Immature natural killer cell (primary cell): ENCODE measurements around the gene ID4. TPM values are rescaled to one million over a fixed set of nuclear protein-coding genes. Genes with fewer than 3 reads are reported as not detected.
"Not testable (repeated sequence)": the region's sequence is repeated elsewhere in the genome, so short reads cannot be mapped to it uniquely, and the experiment has no call there.

Experiments used
- DNase-seq, 3 donors: peaks; one replicate each; pipeline ENCODE4 v3.0.0; 2022; ENCODE audit warnings: mixed read lengths in 1 of 3
- H3K27ac Mint-ChIP-seq, 6 donors: one replicate each; pipeline ENCODE4 v1.8.0; 2020; ENCODE audit warnings: mixed read lengths in 6 of 6, mild to moderate bottlenecking in 5 of 6, inconsistent platforms in 4 of 6, moderate library complexity in 3 of 6
- H3K27me3 Mint-ChIP-seq, 3 donors: one replicate each; pipeline ENCODE4 v1.8.0; 2020 to 2021; ENCODE audit warnings: low read depth in 3 of 3, mild to moderate bottlenecking in 3 of 3, mixed read lengths in 3 of 3, moderate library complexity in 3 of 3, inconsistent platforms in 1 of 3
- H3K36me3 Mint-ChIP-seq, 3 donors: one replicate each; pipeline ENCODE4 v1.8.0; 2020; ENCODE audit warnings: mixed read lengths in 3 of 3, inconsistent platforms in 2 of 3, mild to moderate bottlenecking in 2 of 3
- H3K4me1 Mint-ChIP-seq, 2 donors: one replicate each; pipeline ENCODE4 v1.8.0; 2020; ENCODE audit warnings: inconsistent platforms in 2 of 2, mild to moderate bottlenecking in 2 of 2, mixed read lengths in 2 of 2, moderate library complexity in 1 of 2
- H3K4me3 Mint-ChIP-seq, 5 donors: one replicate each; pipeline ENCODE4 v1.8.0; 2020; ENCODE audit warnings: mild to moderate bottlenecking in 5 of 5, mixed read lengths in 5 of 5, inconsistent platforms in 3 of 5, moderate library complexity in 3 of 5
- H3K9me3 Mint-ChIP-seq, 6 donors: one replicate each; pipeline ENCODE4 v1.8.0; 2020; ENCODE audit warnings: mild to moderate bottlenecking in 6 of 6, mixed read lengths in 6 of 6, inconsistent platforms in 4 of 6, moderate library complexity in 3 of 6
- polyA plus RNA-seq, 3 donors: library from polyadenylated mRNA; unstranded; fragments of 300-500 nt; fragmentation: Illumina TruSeq; gene quantifications; one replicate each; pipeline ENCODE4 v1.2.3, GENCODE V29; 2021

Gene ID4
- polyA plus RNA-seq, 3 donors from 2014 or later = not detected

GRCh38 chr6:19854421-19855015, 17.3 kb downstream of the ID4 start:
- H3K27me3 Mint-ChIP-seq, H3K9me3 Mint-ChIP-seq, H3K4me3 Mint-ChIP-seq, DNase-seq, H3K36me3 Mint-ChIP-seq, H3K27ac Mint-ChIP-seq, H3K4me1 Mint-ChIP-seq: not testable (repeated sequence)

GRCh38 chr6:19855536-19855935, 18.4 kb downstream of the ID4 start:
- Mint-ChIP-seq H3K36me3 (no peaks in the 10 kb centered on the region), H3K27me3 (peaks cover 2 to 3% (median 2%) of the 10 kb centered on the region in 3 donors)

GRCh38 chr6:19857139-19857538, 20.0 kb downstream of the ID4 start:
- H3K9me3 Mint-ChIP-seq = no peaks in the 10 kb centered on the region
- H3K36me3 Mint-ChIP-seq = no peaks in the 10 kb centered on the region
- H3K27me3 Mint-ChIP-seq = peaks cover 0 to 2% (median 2%) of the 10 kb centered on the region in 3 donors

More at GRCh38 chr6:19855536-19855935, 18.4 kb downstream of the ID4 start:
- no peak for DNase-seq
- H3K27ac Mint-ChIP-seq = no peak overlapping the region
- H3K4me1 Mint-ChIP-seq = no peaks in the 10 kb centered on the region
- no peaks in the 10 kb centered on the region for H3K9me3 Mint-ChIP-seq
- no peak overlapping the region for H3K4me3 Mint-ChIP-seq

DNA sequence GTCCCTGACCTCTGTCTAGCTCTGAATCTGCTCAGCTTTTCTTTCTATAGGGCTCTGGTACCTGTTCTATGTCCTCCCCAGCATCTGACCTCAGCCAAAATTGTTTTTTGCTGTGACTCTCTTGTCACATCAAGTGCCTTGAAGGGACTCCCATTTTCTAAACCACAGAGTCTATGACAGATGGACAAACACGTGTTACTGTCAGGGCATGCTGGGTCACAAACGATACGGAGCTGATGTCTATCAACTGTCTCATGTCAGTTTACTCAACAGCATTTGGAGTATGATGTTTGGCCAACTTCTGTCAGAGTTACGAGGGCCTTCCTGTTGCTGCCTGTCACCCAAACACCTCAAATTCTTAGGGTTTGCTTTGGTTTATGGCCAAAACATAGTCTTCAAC, 20.5 kb downstream of the ID4 start:
- no peak for DNase-seq
- Mint-ChIP-seq H3K36me3 (no peaks in the 10 kb centered on the region), H3K27ac (no peak overlapping the region), H3K9me3 (no peaks in the 10 kb centered on the region), H3K27me3 (peaks cover 0 to 2% (median 2%) of the 10 kb centered on the region in 3 donors), H3K4me3 (no peak overlapping the region), H3K4me1 (no peaks in the 10 kb centered on the region)

More at GRCh38 chr6:19857139-19857538, 20.0 kb downstream of the ID4 start:
- DNase-seq = no peak
- Mint-ChIP-seq H3K27ac (no peak overlapping the region), H3K4me3 (no peak overlapping the region), H3K4me1 (no peaks in the 10 kb centered on the region)

- no peak for DNase-seq
- no peaks in the 10 kb centered on the region for H3K4me1 Mint-ChIP-seq
- H3K9me3 Mint-ChIP-seq = peaks cover 0 to under 1% (median 0%) of the 10 kb centered on the region in 6 donors
- no peaks in the 10 kb centered on the region for H3K36me3 Mint-ChIP-seq
- H3K4me3 Mint-ChIP-seq = no peak overlapping the region
- H3K27ac Mint-ChIP-seq = no peak overlapping the region
- peaks cover 0 to 2% (median 0%) of the 10 kb centered on the region in 3 donors for H3K27me3 Mint-ChIP-seq
Observed at GRCh38 chr6:19860235-19860877, 23.2 kb downstream of the ID4 start.

DNA sequence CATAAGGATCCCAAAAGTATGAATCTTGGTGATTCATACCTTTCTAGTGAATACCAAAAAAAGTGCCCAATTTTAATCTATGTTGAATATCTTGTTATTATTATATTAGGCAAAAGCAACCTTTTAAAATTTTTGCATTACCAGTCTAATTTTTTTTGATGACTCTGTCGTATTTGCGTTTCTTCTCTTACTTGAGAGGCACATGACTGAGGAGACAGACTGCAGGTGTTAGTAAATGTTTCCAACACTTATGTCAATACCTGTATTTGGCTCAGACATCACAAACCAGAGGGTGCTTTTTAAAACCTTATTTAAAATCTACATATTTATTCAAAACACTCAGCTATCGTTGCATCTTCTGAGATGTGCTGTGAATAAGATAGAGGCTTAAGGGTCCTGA, 27.1 kb downstream of the ID4 start:
- no peaks in the 10 kb centered on the region for H3K4me1 Mint-ChIP-seq
- H3K9me3 Mint-ChIP-seq = peaks cover 0 to 1% (median 0%) of the 10 kb centered on the region in 6 donors
- DNase-seq = no peak
- H3K4me3 Mint-ChIP-seq = no peak overlapping the region
- no peaks in the 10 kb centered on the region for H3K36me3 Mint-ChIP-seq
- no peak overlapping the region for H3K27ac Mint-ChIP-seq
- peaks cover 0 to 5% (median 2%) of the 10 kb centered on the region in 3 donors for H3K27me3 Mint-ChIP-seq

DNA sequence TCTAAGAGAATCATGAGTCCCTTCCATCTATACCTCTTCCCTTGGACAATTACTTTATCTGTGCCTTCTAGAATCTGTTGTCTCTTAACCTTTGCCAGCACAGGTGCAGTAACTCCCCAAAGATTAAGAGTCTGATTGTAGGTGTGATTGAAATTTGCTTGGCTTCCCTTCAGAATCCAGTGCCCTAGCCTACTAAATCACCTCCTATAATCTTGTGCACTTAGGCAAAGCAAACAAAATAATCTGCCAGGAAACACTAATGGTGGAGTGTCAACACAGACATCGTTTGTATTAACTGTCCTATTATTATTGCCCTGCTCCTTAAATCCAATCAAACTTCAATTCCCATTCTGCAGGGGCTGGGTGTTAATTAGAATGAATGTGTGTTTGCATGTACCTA, 28.0 kb downstream of the ID4 start:
- H3K4me1 Mint-ChIP-seq = no peaks in the 10 kb centered on the region
- H3K9me3 Mint-ChIP-seq = peaks cover 0 to 1% (median 0%) of the 10 kb centered on the region in 6 donors
- peaks cover 0 to 8% (median 2%) of the 10 kb centered on the region in 3 donors for H3K27me3 Mint-ChIP-seq
- DNase-seq = no peak
- H3K27ac Mint-ChIP-seq = no peak overlapping the region
- H3K4me3 Mint-ChIP-seq = no peak overlapping the region
- H3K36me3 Mint-ChIP-seq = no peaks in the 10 kb centered on the region

DNA sequence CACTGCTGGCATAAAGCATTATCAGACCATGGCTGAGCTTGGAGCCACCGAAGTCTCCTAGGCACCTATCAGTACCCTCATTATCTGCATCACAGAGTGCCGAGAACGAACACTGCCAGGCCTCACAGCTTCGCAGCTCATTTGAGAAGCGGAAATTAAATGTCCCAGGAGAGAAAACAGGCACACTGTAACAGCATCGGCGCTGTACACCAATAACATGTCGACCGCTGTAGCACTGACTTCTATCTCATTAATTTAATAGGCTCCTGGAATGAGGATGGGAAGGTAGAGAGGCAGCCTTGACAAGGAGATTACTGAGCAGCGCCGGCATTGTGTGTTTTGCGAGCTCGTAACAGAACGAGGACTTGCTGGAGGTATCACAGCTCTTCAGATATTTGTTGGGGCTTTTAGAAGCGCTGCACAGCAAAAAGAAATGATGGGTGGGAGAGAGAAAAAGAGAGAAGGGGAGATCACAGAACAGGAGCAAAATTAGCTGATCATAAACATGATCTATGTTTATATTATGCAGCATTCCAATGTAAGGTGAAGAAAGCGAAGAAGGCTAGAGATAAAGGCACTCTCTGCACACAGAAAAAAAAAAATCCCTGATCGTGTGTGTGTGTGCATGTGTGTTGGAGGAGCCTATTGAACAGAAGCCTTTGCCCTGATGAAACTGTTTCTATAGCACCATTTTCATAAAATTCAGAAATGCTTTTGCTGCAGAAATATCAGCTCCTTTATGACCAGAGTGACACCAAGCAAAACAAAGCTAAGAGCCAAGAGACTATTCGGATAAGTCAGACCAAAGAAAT, 29.2 kb downstream of the ID4 start:
- no peak for DNase-seq
- Mint-ChIP-seq H3K27me3 (peaks cover 0 to 8% (median 0%) of the 10 kb centered on the region in 3 donors), H3K4me3 (no peak overlapping the region), H3K4me1 (no peaks in the 10 kb centered on the region), H3K9me3 (peaks cover 0 to 1% (median 0%) of the 10 kb centered on the region in 6 donors), H3K27ac (no peak overlapping the region), H3K36me3 (no peaks in the 10 kb centered on the region)

GRCh38 chr6:19866985-19867627, 29.9 kb downstream of the ID4 start:
- no peaks in the 10 kb centered on the region for H3K36me3 Mint-ChIP-seq
- peaks cover 0 to 8% (median 0%) of the 10 kb centered on the region in 3 donors for H3K27me3 Mint-ChIP-seq
- H3K4me3 Mint-ChIP-seq = no peak overlapping the region
- peaks cover 0 to 1% (median 0%) of the 10 kb centered on the region in 6 donors for H3K9me3 Mint-ChIP-seq
- DNase-seq = no peak
- no peaks in the 10 kb centered on the region for H3K4me1 Mint-ChIP-seq
- H3K27ac Mint-ChIP-seq = no peak overlapping the region

GRCh38 chr6:19869464-19869863, 32.3 kb downstream of the ID4 start:
- DNase-seq = no peak
- peaks cover 0 to 1% (median 0%) of the 10 kb centered on the region in 6 donors for H3K9me3 Mint-ChIP-seq
- H3K4me1 Mint-ChIP-seq = no peaks in the 10 kb centered on the region
- H3K27ac Mint-ChIP-seq = no peak overlapping the region
- peaks cover 0 to 8% (median 0%) of the 10 kb centered on the region in 3 donors for H3K27me3 Mint-ChIP-seq
- no peak overlapping the region for H3K4me3 Mint-ChIP-seq
- no peaks in the 10 kb centered on the region for H3K36me3 Mint-ChIP-seq

DNA sequence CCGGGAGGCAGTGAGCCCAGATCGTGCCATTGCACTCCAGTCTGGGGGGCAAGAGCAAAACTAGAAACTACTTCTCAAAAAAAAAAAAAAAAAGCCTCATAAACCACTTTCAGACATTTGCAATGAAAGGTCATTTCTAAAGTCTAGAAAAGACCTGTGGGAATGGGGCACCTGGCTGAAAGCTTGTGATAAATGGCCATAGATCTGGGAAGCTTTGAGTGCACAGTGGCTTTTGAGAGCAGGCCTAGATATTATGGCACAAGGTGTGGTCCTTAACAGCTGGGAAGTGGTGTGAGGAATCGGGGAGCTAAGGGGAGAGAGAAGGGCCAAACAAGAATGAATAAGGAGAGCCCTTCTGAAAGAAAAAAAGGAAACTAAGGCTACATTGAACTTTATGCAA, 33.2 kb downstream of the ID4 start:
- DNase-seq = no peak
- H3K9me3 Mint-ChIP-seq = peaks cover 0 to 1% (median 0%) of the 10 kb centered on the region in 6 donors
- no peak overlapping the region for H3K27ac Mint-ChIP-seq
- no peaks in the 10 kb centered on the region for H3K36me3 Mint-ChIP-seq
- H3K4me3 Mint-ChIP-seq = no peak overlapping the region
- no peaks in the 10 kb centered on the region for H3K4me1 Mint-ChIP-seq
- H3K27me3 Mint-ChIP-seq = peaks cover 0 to 9% (median 0%) of the 10 kb centered on the region in 3 donors

GRCh38 chr6:19873031-19873430, 35.9 kb downstream of the ID4 start:
- Mint-ChIP-seq H3K36me3 (no peaks in the 10 kb centered on the region), H3K27ac (no peak overlapping the region), H3K4me1 (no peaks in the 10 kb centered on the region), H3K9me3 (no peaks in the 10 kb centered on the region), H3K27me3 (peaks cover 0 to 7% (median 2%) of the 10 kb centered on the region in 3 donors), H3K4me3 (no peak overlapping the region)
- DNase-seq = no peak

GRCh38 chr6:19876672-19877071, 39.5 kb downstream of the ID4 start:
- H3K4me3 Mint-ChIP-seq = no peak overlapping the region
- no peak for DNase-seq
- no peaks in the 10 kb centered on the region for H3K4me1 Mint-ChIP-seq
- peaks cover 2 to 6% (median 2%) of the 10 kb centered on the region in 3 donors for H3K27me3 Mint-ChIP-seq
- H3K9me3 Mint-ChIP-seq = no peaks in the 10 kb centered on the region
- H3K36me3 Mint-ChIP-seq = no peaks in the 10 kb centered on the region
- H3K27ac Mint-ChIP-seq = no peak overlapping the region

- no peaks in the 10 kb centered on the region for H3K9me3 Mint-ChIP-seq
- no peaks in the 10 kb centered on the region for H3K36me3 Mint-ChIP-seq
- H3K4me1 Mint-ChIP-seq = peaks cover 5% of the 10 kb centered on the region in 2 donors
- DNase-seq = no peak
- H3K27me3 Mint-ChIP-seq = peaks cover 2 to 6% (median 2%) of the 10 kb centered on the region in 3 donors
- no peak overlapping the region for H3K4me3 Mint-ChIP-seq
- H3K27ac Mint-ChIP-seq = no peak overlapping the region
Observed at GRCh38 chr6:19879663-19880062, 42.5 kb downstream of the ID4 start.
